MM.1S (cell line): ENCODE data around the gene RGS8.

Experiments used
- DNase-seq: peaks from one replicate; pipeline ENCODE4 v3.0.0-alpha.2; 2015
- H2AFZ ChIP-seq: fragments of 300-600 bp; sonication (generic); 2 replicates; pipeline ENCODE4 v1.6.0; 2016; ENCODE audit warnings: antibody characterized with exemption, low read length
- H3F3A ChIP-seq: fragments of 300-600 bp; sonication (generic); 2 replicates; pipeline ENCODE4 v1.6.1; 2016; ENCODE audit warnings: mild to moderate bottlenecking, antibody characterized with exemption, low read length, moderate library complexity, mixed read lengths; ENCODE audit not compliant: insufficient read depth
- H3K27ac ChIP-seq: fragments of 300-600 bp; sonication (generic); 2 replicates; pipeline ENCODE4 v1.5.1; 2016; ENCODE audit warnings: mild to moderate bottlenecking, low read length
- H3K27me3 ChIP-seq: fragments of 300-600 bp; sonication (generic); replicated peaks from 2 replicates; pipeline ENCODE4 v1.6.0; 2016; ENCODE audit warnings: low read length; ENCODE audit not compliant: insufficient read depth
- H3K36me3 ChIP-seq: fragments of 300-600 bp; sonication (generic); replicated peaks from 2 replicates; pipeline ENCODE4 v1.6.1; 2016; ENCODE audit warnings: mild to moderate bottlenecking, low read length, mixed read lengths; ENCODE audit not compliant: insufficient read depth
- H3K4me1 ChIP-seq: fragments of 300-600 bp; sonication (generic); 2 replicates; pipeline ENCODE4 v1.6.1; 2016; ENCODE audit warnings: low read length, mixed read lengths
- H3K4me2 ChIP-seq: fragments of 300-600 bp; sonication (generic); 2 replicates; pipeline ENCODE4 v1.6.0; 2016; ENCODE audit warnings: low read depth, low read length
- H3K4me3 ChIP-seq: fragments of 300-600 bp; sonication (generic); 2 replicates; pipeline ENCODE4 v1.5.1; 2016; ENCODE audit warnings: low read length, mixed read lengths
- H3K79me2 ChIP-seq: fragments of 300-600 bp; sonication (generic); 2 replicates; pipeline ENCODE4 v1.6.1; 2016; ENCODE audit warnings: mixed run types, low read length, mixed read lengths
- H3K9ac ChIP-seq: fragments of 300-600 bp; sonication (generic); 2 replicates; pipeline ENCODE4 v1.6.1; 2016; ENCODE audit warnings: low read length, mixed read lengths
- H3K9me2 ChIP-seq: fragments of 300-600 bp; sonication (generic); replicated peaks from 2 replicates; pipeline ENCODE4 v1.6.1; 2016; ENCODE audit warnings: mild to moderate bottlenecking, low read length, mixed read lengths; ENCODE audit not compliant: insufficient read depth
- H3K9me3 ChIP-seq: fragments of 300-600 bp; sonication (generic); replicated peaks from 2 replicates; pipeline ENCODE4 v1.6.1; 2016; ENCODE audit warnings: mild to moderate bottlenecking, low read length, mixed read lengths; ENCODE audit not compliant: insufficient read depth
- H4K20me1 ChIP-seq: fragments of 300-600 bp; sonication (generic); 2 replicates; pipeline ENCODE4 v1.6.1; 2016; ENCODE audit warnings: mild to moderate bottlenecking, low read length, moderate library complexity, mixed read lengths; ENCODE audit not compliant: insufficient read depth
- EZH2 ChIP-seq: fragments of 300-600 bp; sonication (generic); optimal IDR thresholded peaks from 2 replicates; pipeline ENCODE3; 2017; ENCODE audit warnings: low read depth, mild to moderate bottlenecking, antibody characterized with exemption, low read length, mixed read lengths
- EZH2phosphoT487 ChIP-seq: fragments of 300-600 bp; sonication (generic); IDR thresholded peaks from 2 replicates; pipeline ENCODE4 v1.6.1; 2018; ENCODE audit warnings: antibody characterized with exemption, low read length
- TF ChIP-seq, protein P1 (sequence below): fragments of 300-600 bp; sonication (generic); IDR thresholded peaks from 2 replicates; pipeline ENCODE4 v1.5.1; 2016; ENCODE audit warnings: antibody characterized with exemption, low read length, mixed read lengths

The RGS8 gene

DNA sequence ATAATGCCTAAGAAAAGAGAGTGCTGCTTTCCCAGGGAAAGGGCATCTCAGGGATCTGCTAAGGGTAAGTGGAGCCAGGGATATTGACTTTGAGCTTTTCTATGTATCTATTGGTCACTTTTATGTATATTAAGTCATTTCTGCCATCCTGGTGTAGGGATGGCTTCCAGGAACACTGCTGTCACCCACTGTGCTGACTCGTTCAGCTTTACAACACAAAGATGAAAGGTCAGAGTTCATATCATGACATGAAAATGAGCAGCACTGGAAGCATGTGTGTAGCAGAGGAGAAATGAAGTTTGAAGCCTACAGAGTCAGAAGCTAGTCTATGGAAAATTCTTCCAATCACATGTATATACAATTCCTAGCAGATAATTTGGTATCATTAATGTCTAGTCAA, 37.1 kb upstream of the RGS8 start:
- H3F3A ChIP-seq = no peaks in the 10 kb centered on the region
- H3K9me3 ChIP-seq = no peaks in the 10 kb centered on the region
- H3K9me2 ChIP-seq = no peaks in the 10 kb centered on the region
- H3K4me1 ChIP-seq = peaks cover 5% of the 10 kb centered on the region; the same call in 1 of the 2 replicates
- no peak for TF ChIP-seq EZH2
- TF ChIP-seq, protein P1, sequence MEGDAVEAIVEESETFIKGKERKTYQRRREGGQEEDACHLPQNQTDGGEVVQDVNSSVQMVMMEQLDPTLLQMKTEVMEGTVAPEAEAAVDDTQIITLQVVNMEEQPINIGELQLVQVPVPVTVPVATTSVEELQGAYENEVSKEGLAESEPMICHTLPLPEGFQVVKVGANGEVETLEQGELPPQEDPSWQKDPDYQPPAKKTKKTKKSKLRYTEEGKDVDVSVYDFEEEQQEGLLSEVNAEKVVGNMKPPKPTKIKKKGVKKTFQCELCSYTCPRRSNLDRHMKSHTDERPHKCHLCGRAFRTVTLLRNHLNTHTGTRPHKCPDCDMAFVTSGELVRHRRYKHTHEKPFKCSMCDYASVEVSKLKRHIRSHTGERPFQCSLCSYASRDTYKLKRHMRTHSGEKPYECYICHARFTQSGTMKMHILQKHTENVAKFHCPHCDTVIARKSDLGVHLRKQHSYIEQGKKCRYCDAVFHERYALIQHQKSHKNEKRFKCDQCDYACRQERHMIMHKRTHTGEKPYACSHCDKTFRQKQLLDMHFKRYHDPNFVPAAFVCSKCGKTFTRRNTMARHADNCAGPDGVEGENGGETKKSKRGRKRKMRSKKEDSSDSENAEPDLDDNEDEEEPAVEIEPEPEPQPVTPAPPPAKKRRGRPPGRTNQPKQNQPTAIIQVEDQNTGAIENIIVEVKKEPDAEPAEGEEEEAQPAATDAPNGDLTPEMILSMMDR = no peak
- no peak for TF ChIP-seq EZH2phosphoT487
- H3K36me3 ChIP-seq = no peaks in the 10 kb centered on the region
- H3K27ac ChIP-seq = no peak overlapping the region
- no peaks in the 10 kb centered on the region for H4K20me1 ChIP-seq
- no peak overlapping the region for H3K9ac ChIP-seq
- no peak overlapping the region for H3K4me2 ChIP-seq
- H2AFZ ChIP-seq = no peak overlapping the region
- no peak for DNase-seq
- no peak overlapping the region for H3K4me3 ChIP-seq
- H3K27me3 ChIP-seq = no peaks in the 10 kb centered on the region
- no peaks in the 10 kb centered on the region for H3K79me2 ChIP-seq

DNA sequence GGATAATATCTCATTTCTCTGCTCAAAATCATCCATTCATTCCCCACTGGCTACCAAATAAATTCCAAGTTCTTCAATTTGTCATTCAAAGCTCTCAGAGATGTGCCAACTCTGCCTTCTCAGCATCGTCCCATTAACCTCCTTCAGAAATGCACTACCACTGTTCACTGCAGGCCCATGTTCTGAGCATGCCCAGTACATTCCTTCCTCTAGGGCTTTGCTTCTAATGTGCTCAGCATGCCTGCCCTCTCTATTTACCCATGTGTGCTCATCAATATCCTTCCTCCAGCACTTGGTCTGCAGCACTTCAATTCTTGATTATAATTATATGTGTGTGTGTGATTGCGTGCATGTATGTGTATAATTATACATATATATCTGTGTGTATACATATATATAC, 36.1 kb upstream of the RGS8 start:
- H4K20me1 ChIP-seq = no peaks in the 10 kb centered on the region
- H3K79me2 ChIP-seq = no peaks in the 10 kb centered on the region
- H3K4me1 ChIP-seq = peaks cover 6% of the 10 kb centered on the region; the same call in 1 of the 2 replicates
- H3K9me2 ChIP-seq = no peaks in the 10 kb centered on the region
- H3K27ac ChIP-seq = no peak overlapping the region
- no peak overlapping the region for H3K4me2 ChIP-seq
- H2AFZ ChIP-seq = no peak overlapping the region
- H3K9me3 ChIP-seq = no peaks in the 10 kb centered on the region
- H3F3A ChIP-seq = no peaks in the 10 kb centered on the region
- no peak for DNase-seq
- no peak overlapping the region for H3K4me3 ChIP-seq
- H3K27me3 ChIP-seq = no peaks in the 10 kb centered on the region
- no peaks in the 10 kb centered on the region for H3K36me3 ChIP-seq
- no peak overlapping the region for H3K9ac ChIP-seq
- TF ChIP-seq, protein P1 = no peak
- TF ChIP-seq EZH2 (no peak), EZH2phosphoT487 (no peak)

DNA sequence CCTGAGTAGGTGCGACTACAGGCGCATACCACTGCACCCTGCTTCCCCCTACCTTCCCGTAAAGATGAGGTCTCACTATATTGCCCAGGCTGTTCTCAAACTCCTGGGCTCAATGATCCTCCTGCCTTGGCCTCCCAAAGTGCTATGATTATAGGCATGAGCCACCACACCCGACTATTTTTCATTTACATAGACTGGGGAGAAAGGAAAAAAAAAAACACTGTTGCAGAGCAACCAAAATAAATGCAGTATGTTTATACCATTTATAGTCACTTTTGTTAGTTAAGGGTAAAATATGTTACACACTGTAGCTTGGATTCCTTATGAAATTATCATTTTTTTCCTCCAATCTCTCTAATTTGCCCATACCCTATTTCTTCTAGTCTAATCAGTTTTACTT, 35.2 kb upstream of the RGS8 start:
- H3K27me3 ChIP-seq = no peaks in the 10 kb centered on the region
- no peaks in the 10 kb centered on the region for H3K9me2 ChIP-seq
- no peak overlapping the region for H2AFZ ChIP-seq
- no peaks in the 10 kb centered on the region for H3K36me3 ChIP-seq
- no peaks in the 10 kb centered on the region for H3K79me2 ChIP-seq
- H3K9me3 ChIP-seq = no peaks in the 10 kb centered on the region
- no peaks in the 10 kb centered on the region for H3F3A ChIP-seq
- H3K4me1 ChIP-seq = peaks cover 6% of the 10 kb centered on the region; the same call in 1 of the 2 replicates
- H3K9ac ChIP-seq = no peak overlapping the region
- H4K20me1 ChIP-seq = no peaks in the 10 kb centered on the region
- H3K4me3 ChIP-seq = no peak overlapping the region
- no peak overlapping the region for H3K27ac ChIP-seq
- no peak for DNase-seq
- TF ChIP-seq, protein P1 = no peak
- TF ChIP-seq EZH2 = no peak
- no peak for TF ChIP-seq EZH2phosphoT487
- no peak overlapping the region for H3K4me2 ChIP-seq
